PC-9 (cell line): Measurements from ENCODE around the gene KCNG1. TPM values are rescaled to one million over a fixed set of nuclear protein-coding genes. Genes with fewer than 3 reads are reported as not detected.
A peak's percentile ranks its signal among the peaks of the same experiment; 100 is the strongest.

Experiments
- BruUV-seq: library from RNA; stranded (reverse); fragments of 400-500 nt; replicated peaks from 2 replicates; lab custom pipeline; 2021; lab: Mats Ljungman, UMichigan
- CTCF ChIA-PET: fragments of 300-600 bp; sonication (Branson Sonifier 250); formaldehyde crosslinking; loops from one replicate; lab custom pipeline; 2022; ENCODE audit warnings: antibody characterized with exemption; lab: Charles Lee
- POLR2A ChIA-PET: fragments of 300-600 bp; sonication (Branson Sonifier 250); formaldehyde crosslinking; loops from one replicate; lab custom pipeline; 2022; ENCODE audit warnings: antibody characterized with exemption; ENCODE audit not compliant: unreplicated experiment; lab: Charles Lee
- DNase-seq, 2 experiments: peaks; one replicate each; pipeline versions ENCODE4 v3.0.0 to v3.0.0-alpha.2; 2015 to 2022; ENCODE audit warnings: mixed read lengths in 1 of 2
- H2AFZ ChIP-seq: fragments of 200-600 bp; sonication (generic); 2 replicates; pipeline ENCODE4 v1.8.1; 2017; ENCODE audit warnings: antibody characterized with exemption
- H3F3A ChIP-seq: fragments of 200-600 bp; sonication (generic); 2 replicates; pipeline ENCODE4 v1.8.1; 2017; ENCODE audit warnings: antibody characterized with exemption, mild to moderate bottlenecking, low read depth; ENCODE audit not compliant: insufficient read depth
- H3K27ac ChIP-seq: fragments of 200-600 bp; sonication (generic); 2 replicates; pipeline ENCODE4 v1.6.1; 2016; ENCODE audit warnings: mixed run types
- H3K27me3 ChIP-seq: fragments of 200-600 bp; sonication (generic); 2 replicates; pipeline ENCODE4 v1.6.1; 2016; ENCODE audit warnings: low read depth, mixed run types; ENCODE audit not compliant: insufficient read depth
- H3K36me3 ChIP-seq: fragments of 200-600 bp; sonication (generic); 2 replicates; pipeline ENCODE4 v1.6.1; 2016; ENCODE audit warnings: low read depth, mixed run types
- H3K4me1 ChIP-seq: fragments of 200-600 bp; sonication (generic); replicated peaks from 2 replicates; pipeline ENCODE4 v1.6.1; 2016; ENCODE audit warnings: mixed run types; ENCODE audit not compliant: insufficient read depth
- H3K4me2 ChIP-seq: fragments of 200-600 bp; sonication (generic); 2 replicates; pipeline ENCODE4 v1.6.1; 2017; ENCODE audit warnings: mixed run types
- H3K4me3 ChIP-seq: fragments of 200-600 bp; sonication (generic); 2 replicates; pipeline ENCODE4 v1.6.1; 2016; ENCODE audit warnings: mixed run types
- H3K79me2 ChIP-seq: fragments of 200-600 bp; sonication (generic); 2 replicates; pipeline ENCODE4 v1.6.1; 2017; ENCODE audit warnings: low read depth, mixed run types
- H3K9me2 ChIP-seq: fragments of 200-600 bp; sonication (generic); 2 replicates; pipeline ENCODE4 v1.8.1; 2017; ENCODE audit warnings: mild to moderate bottlenecking; ENCODE audit not compliant: insufficient read depth
- H3K9me3 ChIP-seq: fragments of 200-600 bp; sonication (generic); 2 replicates; pipeline ENCODE4 v1.8.1; 2016; ENCODE audit warnings: low read depth; ENCODE audit not compliant: insufficient read depth
- H4K20me1 ChIP-seq: fragments of 200-600 bp; sonication (generic); 2 replicates; pipeline ENCODE4 v1.8.1; 2017; ENCODE audit not compliant: insufficient read depth
- EZH2 ChIP-seq: fragments of 200-600 bp; sonication (generic); IDR thresholded peaks from 2 replicates; pipeline ENCODE4 v1.8.0; 2017; ENCODE audit warnings: antibody characterized with exemption, low read depth
- intact Hi-C: fragments of 100-400 bp; cut with micrococcal nuclease; formaldehyde crosslinking; loops from one replicate; pipeline ENCODE4 v1.10.0; 2022; ENCODE audit not compliant: unreplicated experiment
- total RNA-seq: library from RNA; stranded (reverse); gene quantifications from 2 replicates; pipeline ENCODE4 v1.2.3, GENCODE V29; 2021
- TF ChIP-seq, protein P1 (sequence below): fragments of 200-600 bp; sonication (generic); conservative IDR thresholded peaks from 2 replicates; pipeline ENCODE4 v1.6.1; 2017; ENCODE audit warnings: mixed run types, antibody characterized with exemption, mild to moderate bottlenecking, moderate library complexity

Gene KCNG1
- total RNA-seq, 1 experiment from 2014 or later: not detected

DNA sequence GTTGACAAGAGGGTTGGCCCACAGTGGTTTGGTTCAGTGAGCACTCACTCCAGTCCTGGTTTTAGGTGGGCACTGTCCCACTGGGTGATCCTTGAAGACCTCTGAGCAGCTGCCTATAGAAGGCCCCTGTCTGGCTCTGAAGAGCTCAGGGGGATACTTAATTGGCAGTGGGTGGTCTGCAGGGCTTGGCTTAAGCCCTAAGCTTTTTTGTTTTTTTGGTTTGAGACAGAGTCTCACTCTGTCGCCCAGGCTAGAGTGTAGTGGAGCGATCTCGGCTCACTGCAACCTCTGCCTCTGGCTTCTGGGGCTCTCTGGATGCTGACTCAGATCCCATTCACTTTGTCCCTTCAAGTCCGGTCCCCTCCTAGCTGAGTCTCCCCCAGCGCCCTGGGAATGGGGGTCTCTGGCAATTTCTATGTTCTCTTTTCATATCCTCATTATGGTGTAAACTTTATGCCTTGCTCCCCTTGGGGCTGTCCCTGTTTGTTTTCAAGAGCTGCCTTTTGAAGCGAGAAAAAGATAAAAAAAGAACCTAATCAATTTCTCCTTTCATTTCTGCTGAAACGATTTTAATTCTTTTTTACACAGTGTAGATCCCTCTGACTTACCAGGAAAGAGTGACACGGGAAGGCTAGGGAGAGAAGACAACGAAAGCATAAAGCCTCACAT lies 12.2 kb upstream of the KCNG1 start:
- Histone ChIP-seq H3K27ac (no peak overlapping the region), H3K9me2 (no peaks in the 10 kb centered on the region), H4K20me1 (no peaks in the 10 kb centered on the region), H3F3A (no peaks in the 10 kb centered on the region), H3K4me3 (no peak overlapping the region), H3K36me3 (no peaks in the 10 kb centered on the region), H3K9me3 (no peaks in the 10 kb centered on the region), H3K27me3 (peaks cover 51% of the 10 kb centered on the region), H2AFZ (no peak overlapping the region), H3K79me2 (no peaks in the 10 kb centered on the region), H3K4me1 (peaks cover 10% of the 10 kb centered on the region), H3K4me2 (no peak overlapping the region)
- no TSS peak for BruUV-seq
- ChIA-PET CTCF (no interaction called here), POLR2A (no interaction called here)
- TF ChIP-seq EZH2: no peak
- DNase-seq: no peak
- intact Hi-C loops: no loop called here

DNA sequence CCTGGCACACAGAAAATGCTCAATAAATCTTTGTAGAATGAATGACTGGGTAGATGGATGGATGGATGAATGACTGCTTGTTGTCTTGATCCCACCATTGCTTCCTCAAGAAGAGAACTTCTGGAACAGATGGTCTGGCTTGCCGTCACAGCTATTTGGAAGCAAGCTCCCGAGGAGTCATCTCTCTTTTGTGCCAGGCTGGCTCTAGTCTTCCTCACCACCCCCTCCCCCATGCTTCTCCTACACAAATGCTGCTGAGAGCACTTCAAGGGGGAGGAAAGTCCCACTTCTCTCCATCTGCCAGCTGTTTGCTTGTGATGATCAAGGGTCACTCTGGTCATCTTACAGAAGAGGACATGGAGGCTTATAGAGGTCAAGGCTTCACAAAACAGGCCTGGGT lies 11.6 kb upstream of the KCNG1 start:
- Histone ChIP-seq H3K27ac (no peak overlapping the region), H3K4me1 (peaks cover 10% of the 10 kb centered on the region), H3K4me2 (0 out of 2 replicates have a peak overlapping the region, but pooled peaks have one; percentile 24), H3K9me2 (no peaks in the 10 kb centered on the region), H3K36me3 (no peaks in the 10 kb centered on the region), H3K4me3 (no peak overlapping the region), H3K79me2 (no peaks in the 10 kb centered on the region), H3K9me3 (no peaks in the 10 kb centered on the region), H3F3A (no peaks in the 10 kb centered on the region), H4K20me1 (no peaks in the 10 kb centered on the region), H2AFZ (no peak overlapping the region), H3K27me3 (peaks cover 51% of the 10 kb centered on the region)
- ChIA-PET CTCF (no interaction called here), POLR2A (no interaction called here)
- no peak for TF ChIP-seq EZH2
- no peak for DNase-seq
- no TSS peak for BruUV-seq
- intact Hi-C loops: no loop called here

GRCh38 chr20:51029963-51030920 lies 7.3 kb upstream of the KCNG1 start:
- Histone ChIP-seq H3K9me3 (no peaks in the 10 kb centered on the region), H3K4me3 (no peak overlapping the region), H3K27ac (no peak overlapping the region), H2AFZ (no peak overlapping the region), H3K9me2 (no peaks in the 10 kb centered on the region), H4K20me1 (no peaks in the 10 kb centered on the region), H3K4me1 (peaks cover 10% of the 10 kb centered on the region), H3F3A (no peaks in the 10 kb centered on the region), H3K79me2 (no peaks in the 10 kb centered on the region), H3K4me2 (no peak overlapping the region), H3K36me3 (no peaks in the 10 kb centered on the region), H3K27me3 (peaks cover 74% of the 10 kb centered on the region)
- BruUV-seq: no TSS peak
- ChIA-PET POLR2A (interaction anchor here (0.6 kb wide), 1 partner anchor 955 kb away, joined by 5 read pairs; no protein-coding TSS in a partner anchor), CTCF (no interaction called here)
- TF ChIP-seq EZH2: no peak
- TF ChIP-seq, protein P1, sequence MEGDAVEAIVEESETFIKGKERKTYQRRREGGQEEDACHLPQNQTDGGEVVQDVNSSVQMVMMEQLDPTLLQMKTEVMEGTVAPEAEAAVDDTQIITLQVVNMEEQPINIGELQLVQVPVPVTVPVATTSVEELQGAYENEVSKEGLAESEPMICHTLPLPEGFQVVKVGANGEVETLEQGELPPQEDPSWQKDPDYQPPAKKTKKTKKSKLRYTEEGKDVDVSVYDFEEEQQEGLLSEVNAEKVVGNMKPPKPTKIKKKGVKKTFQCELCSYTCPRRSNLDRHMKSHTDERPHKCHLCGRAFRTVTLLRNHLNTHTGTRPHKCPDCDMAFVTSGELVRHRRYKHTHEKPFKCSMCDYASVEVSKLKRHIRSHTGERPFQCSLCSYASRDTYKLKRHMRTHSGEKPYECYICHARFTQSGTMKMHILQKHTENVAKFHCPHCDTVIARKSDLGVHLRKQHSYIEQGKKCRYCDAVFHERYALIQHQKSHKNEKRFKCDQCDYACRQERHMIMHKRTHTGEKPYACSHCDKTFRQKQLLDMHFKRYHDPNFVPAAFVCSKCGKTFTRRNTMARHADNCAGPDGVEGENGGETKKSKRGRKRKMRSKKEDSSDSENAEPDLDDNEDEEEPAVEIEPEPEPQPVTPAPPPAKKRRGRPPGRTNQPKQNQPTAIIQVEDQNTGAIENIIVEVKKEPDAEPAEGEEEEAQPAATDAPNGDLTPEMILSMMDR: no peak
- no peak for DNase-seq
- intact Hi-C loops: no loop called here

DNA sequence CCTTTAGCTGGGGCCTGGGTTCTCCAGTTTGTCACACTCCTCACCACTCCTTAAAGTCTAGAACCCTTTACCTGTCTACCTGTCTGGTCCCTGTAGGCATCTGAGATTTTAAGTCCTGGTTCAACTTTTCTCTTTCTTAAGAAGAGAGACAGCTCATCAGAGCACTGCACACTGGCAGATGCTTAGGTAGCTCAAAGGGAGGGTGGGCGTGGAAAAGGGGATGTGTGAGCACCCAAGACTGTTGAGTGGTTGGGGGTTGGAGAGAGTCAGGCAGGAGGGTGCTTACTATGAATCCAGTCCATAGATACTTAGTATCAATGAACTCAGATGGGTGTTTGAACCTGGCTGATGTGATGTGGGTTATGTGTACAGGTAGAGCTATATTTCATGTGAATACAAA lies 6.6 kb upstream of the KCNG1 start:
- POLR2A ChIA-PET: no interaction called here
- H3K27me3 ChIP-seq: peaks cover 71% of the 10 kb centered on the region

More for the DNA sequence above, 6.6 kb upstream of the KCNG1 start:
- Histone ChIP-seq H3K36me3 (no peaks in the 10 kb centered on the region), H3K4me2 (no peak overlapping the region), H3F3A (no peaks in the 10 kb centered on the region), H3K9me2 (no peaks in the 10 kb centered on the region), H2AFZ (no peak overlapping the region), H4K20me1 (no peaks in the 10 kb centered on the region), H3K9me3 (no peaks in the 10 kb centered on the region), H3K79me2 (no peaks in the 10 kb centered on the region), H3K4me1 (peaks cover 10% of the 10 kb centered on the region), H3K4me3 (no peak overlapping the region), H3K27ac (no peak overlapping the region)
- no peak for TF ChIP-seq EZH2
- TF ChIP-seq, protein P1: no peak
- intact Hi-C loops: no loop called here
- CTCF ChIA-PET: no interaction called here
- no peak for DNase-seq
- no TSS peak for BruUV-seq
